ENCODE data around the gene SORBS1. TPM values are rescaled to one million over a fixed set of nuclear protein-coding genes. Genes with fewer than 3 reads are reported as not detected.

SORBS1 gene
- total RNA-seq, 1 donor from 2014 or later = 116 TPM

DNA sequence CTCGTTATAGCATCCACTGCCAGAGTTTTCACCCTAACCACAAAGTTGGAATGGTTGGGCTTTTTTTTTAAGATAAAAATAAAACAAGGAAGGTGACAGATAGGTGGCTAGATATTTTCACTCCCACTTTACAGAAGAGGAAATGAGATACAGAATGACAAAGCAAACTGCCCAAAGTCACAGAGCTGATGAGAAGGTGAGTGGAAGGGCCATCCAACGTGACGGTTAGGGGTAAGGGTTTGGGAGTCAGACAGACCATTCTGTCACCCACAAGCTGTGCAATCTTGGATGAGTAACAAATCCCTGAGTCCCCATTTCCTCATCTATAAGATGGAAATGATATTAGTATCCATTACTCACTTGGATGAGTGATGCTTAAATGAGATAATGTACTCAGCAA lies 163.4 kb downstream of the SORBS1 start:
- no peaks in the 10 kb centered on the region for H3K27me3 ChIP-seq
- intact Hi-C loops (cut with DNase I) = no loop called here
- DNase-seq (ENCODE audit: extremely low spot score in 2 of 2) = no peak
- H3K36me3 ChIP-seq = peaks cover 0 to 15% of the 10 kb centered on the region in 2 donors
- no peak overlapping the region for H3K4me3 ChIP-seq
- peaks cover 8% of the 10 kb centered on the region for H3K4me1 ChIP-seq
- H3K27ac ChIP-seq = no peak overlapping the region
- H3K9me3 ChIP-seq = no peaks in the 10 kb centered on the region
- no peak for TF ChIP-seq POLR2A (IDR thresholded peaks at IDR 0.05)
- TF ChIP-seq, protein P1, sequence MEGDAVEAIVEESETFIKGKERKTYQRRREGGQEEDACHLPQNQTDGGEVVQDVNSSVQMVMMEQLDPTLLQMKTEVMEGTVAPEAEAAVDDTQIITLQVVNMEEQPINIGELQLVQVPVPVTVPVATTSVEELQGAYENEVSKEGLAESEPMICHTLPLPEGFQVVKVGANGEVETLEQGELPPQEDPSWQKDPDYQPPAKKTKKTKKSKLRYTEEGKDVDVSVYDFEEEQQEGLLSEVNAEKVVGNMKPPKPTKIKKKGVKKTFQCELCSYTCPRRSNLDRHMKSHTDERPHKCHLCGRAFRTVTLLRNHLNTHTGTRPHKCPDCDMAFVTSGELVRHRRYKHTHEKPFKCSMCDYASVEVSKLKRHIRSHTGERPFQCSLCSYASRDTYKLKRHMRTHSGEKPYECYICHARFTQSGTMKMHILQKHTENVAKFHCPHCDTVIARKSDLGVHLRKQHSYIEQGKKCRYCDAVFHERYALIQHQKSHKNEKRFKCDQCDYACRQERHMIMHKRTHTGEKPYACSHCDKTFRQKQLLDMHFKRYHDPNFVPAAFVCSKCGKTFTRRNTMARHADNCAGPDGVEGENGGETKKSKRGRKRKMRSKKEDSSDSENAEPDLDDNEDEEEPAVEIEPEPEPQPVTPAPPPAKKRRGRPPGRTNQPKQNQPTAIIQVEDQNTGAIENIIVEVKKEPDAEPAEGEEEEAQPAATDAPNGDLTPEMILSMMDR (IDR thresholded peaks at IDR 0.05) = no peak
- no peak for TF ChIP-seq POLR2AphosphoS5 (IDR thresholded peaks at IDR 0.05; ENCODE audit: insufficient read depth in 1 of 2, low read depth in 1 of 2)

DNA sequence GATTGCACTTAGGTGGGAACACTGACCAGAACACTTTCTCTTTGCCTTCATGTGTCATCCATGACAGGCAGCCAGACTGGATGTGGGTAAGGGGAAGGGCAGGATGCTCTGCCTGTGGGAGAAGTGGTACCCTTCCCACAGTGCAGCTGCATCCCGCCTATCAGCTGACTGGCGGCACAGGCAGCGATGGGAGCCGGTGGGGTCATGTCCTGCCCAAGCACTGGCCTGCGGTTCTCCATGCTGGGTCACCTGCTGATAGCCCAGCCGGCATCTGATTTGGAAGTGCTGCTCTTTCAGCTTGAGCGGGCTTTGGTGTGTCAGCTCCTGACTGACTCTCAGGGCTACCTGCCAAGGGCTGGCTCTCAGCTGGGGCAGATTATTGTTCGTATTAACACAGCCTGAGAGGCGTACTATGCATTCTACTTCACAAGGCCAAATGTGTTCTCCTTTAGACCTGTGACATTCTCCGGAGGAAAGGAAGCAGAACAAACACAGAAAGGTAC lies 165.2 kb downstream of the SORBS1 start:
- H3K36me3 ChIP-seq = peaks cover 0 to 15% of the 10 kb centered on the region in 2 donors

DNA sequence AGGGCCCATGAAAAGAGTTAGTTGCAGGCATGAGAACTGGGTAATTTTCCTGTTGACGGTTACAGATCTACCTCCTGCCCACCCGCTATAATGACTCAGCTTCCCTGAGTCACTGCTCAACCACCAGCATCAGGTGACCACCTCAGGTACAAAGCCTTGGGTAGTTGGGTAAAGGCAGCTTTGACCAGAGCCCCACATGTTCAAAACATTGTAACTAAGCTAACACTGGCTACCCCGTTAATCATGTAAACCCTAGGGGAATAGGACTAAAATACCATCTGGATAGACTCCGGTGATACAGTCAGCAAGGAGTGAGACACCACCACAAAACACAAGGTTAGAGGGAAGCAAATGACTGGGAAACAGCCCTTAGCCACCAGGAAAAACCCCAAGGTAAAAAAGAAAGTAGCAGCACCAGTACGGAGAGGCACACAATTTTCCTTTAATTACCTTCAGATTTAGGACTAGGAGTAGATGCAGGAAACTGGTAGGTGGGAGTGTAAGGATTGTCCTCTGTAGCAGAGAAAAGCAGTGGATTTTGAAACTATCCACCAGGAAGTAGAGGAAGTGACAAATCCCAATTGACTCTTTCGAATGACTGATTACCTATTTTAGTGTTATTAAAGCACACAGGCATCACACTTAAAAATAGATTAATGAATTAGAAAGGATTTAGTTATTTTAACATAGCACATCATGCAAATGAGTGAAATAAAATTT lies 166.8 kb downstream of the SORBS1 start:
- H3K27ac ChIP-seq = no peak overlapping the region

More for the DNA sequence above, 165.2 kb downstream of the SORBS1 start:
- Histone ChIP-seq H3K9me3 (no peaks in the 10 kb centered on the region), H3K27ac (no peak overlapping the region), H3K27me3 (no peaks in the 10 kb centered on the region), H3K4me1 (peaks cover 26% of the 10 kb centered on the region), H3K4me3 (no peak overlapping the region)
- no peak for DNase-seq (ENCODE audit: extremely low spot score in 2 of 2)
- intact Hi-C loops (cut with DNase I) = no loop called here
- no peak for TF ChIP-seq POLR2A (IDR thresholded peaks at IDR 0.05)
- TF ChIP-seq, protein P1 (IDR thresholded peaks at IDR 0.05) = no peak
- TF ChIP-seq POLR2AphosphoS5 (IDR thresholded peaks at IDR 0.05; ENCODE audit: insufficient read depth in 1 of 2, low read depth in 1 of 2) = no peak

DNA sequence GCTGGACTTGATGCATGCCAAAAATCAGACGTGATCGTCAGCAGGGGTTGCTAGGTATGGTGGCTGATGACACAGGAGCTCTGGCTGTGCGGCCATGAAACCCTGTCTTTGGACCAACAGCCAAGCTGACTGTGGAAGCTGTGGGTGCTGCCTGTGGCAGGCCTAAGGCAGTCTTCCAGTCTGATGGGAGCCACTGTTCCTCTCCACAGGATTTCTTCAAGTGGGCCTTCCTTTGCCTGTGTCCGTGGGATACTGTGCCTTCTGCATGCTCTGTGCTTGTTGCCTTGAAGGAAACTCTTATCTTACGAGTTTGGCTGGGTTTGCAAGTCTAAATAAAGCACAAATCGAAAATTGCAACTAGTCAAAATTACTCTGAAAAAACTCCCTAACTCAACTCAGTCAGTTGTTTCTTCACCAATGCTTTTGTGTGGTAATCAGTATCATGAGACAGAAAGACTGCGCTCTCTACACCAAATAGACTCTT lies 168.4 kb downstream of the SORBS1 start:
- Histone ChIP-seq H3K27ac (peak overlapping the region; percentile 0), H3K4me1 (peaks cover 48% of the 10 kb centered on the region), H3K9me3 (no peaks in the 10 kb centered on the region), H3K27me3 (no peaks in the 10 kb centered on the region), H3K36me3 (peaks cover 0 to under 1% of the 10 kb centered on the region in 2 donors), H3K4me3 (no peak overlapping the region)
- intact Hi-C loops (cut with DNase I) = no loop called here
- TF ChIP-seq, protein P1 (IDR thresholded peaks at IDR 0.05) = no peak
- TF ChIP-seq POLR2A (IDR thresholded peaks at IDR 0.05) = no peak
- no peak for TF ChIP-seq POLR2AphosphoS5 (IDR thresholded peaks at IDR 0.05; ENCODE audit: insufficient read depth in 1 of 2, low read depth in 1 of 2)
- DNase-seq (ENCODE audit: extremely low spot score in 2 of 2) = no peak

More for the DNA sequence above, 166.8 kb downstream of the SORBS1 start:
- H3K4me3 ChIP-seq = no peak overlapping the region
- H3K36me3 ChIP-seq = peaks cover 0 to 15% of the 10 kb centered on the region in 2 donors
- no peaks in the 10 kb centered on the region for H3K27me3 ChIP-seq
- intact Hi-C loops (cut with DNase I) = no loop called here
- TF ChIP-seq POLR2AphosphoS5 (IDR thresholded peaks at IDR 0.05; ENCODE audit: insufficient read depth in 1 of 2, low read depth in 1 of 2) = no peak
- peaks cover 39% of the 10 kb centered on the region for H3K4me1 ChIP-seq
- no peak for DNase-seq (ENCODE audit: extremely low spot score in 2 of 2)
- H3K9me3 ChIP-seq = no peaks in the 10 kb centered on the region

DNA sequence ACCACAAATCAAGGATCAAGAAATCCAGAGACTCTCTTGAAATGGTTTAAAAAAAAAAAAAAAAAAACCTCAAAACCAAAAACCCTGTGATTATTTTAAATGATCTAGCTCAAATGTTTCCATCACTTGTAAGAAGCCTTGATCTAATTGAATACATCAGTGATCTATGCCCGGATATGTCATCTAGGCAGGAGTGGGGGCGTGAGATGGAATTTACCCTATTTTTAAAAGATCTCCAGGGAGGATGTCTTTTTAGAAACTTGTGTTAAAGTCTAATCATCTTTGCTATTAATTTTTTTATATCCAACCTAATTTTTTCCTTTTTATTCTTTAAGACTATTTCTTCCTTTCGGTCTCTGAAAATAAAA lies 169.0 kb downstream of the SORBS1 start:
- H3K4me3 ChIP-seq = no peak overlapping the region
- H3K27me3 ChIP-seq = no peaks in the 10 kb centered on the region
- TF ChIP-seq POLR2A (IDR thresholded peaks at IDR 0.05) (no peak), POLR2AphosphoS5 (IDR thresholded peaks at IDR 0.05; ENCODE audit: insufficient read depth in 1 of 2, low read depth in 1 of 2) (no peak)
- TF ChIP-seq, protein P1 (IDR thresholded peaks at IDR 0.05) = no peak
- H3K4me1 ChIP-seq = peaks cover 51% of the 10 kb centered on the region
- no peaks in the 10 kb centered on the region for H3K9me3 ChIP-seq
- no peak for DNase-seq (ENCODE audit: extremely low spot score in 2 of 2)
- intact Hi-C loops (cut with DNase I) = no loop called here
- no peaks in the 10 kb centered on the region for H3K36me3 ChIP-seq
- peak overlapping the region; percentile 0 for H3K27ac ChIP-seq
